ENCODE results near the gene CAVIN1. TPM values are rescaled to one million over a fixed set of nuclear protein-coding genes. Genes with fewer than 3 reads are reported as not detected.

CAVIN1 gene
- total and polyA plus RNA-seq, 2 experiments from 2014 or later, result 18.1 to 35.7 TPM

GRCh38 chr17:42387661-42388380 is 35.2 kb downstream of the CAVIN1 start:
- H2AFZ ChIP-seq, result no peak overlapping the region; the same call in 1 of the 2 replicates
- Mint-ChIP-seq H3K36me3 (ENCODE audit: low read depth) (peaks cover 8% of the 10 kb centered on the region; the same call in 2 of the 3 replicates), H3K9me3 (no peaks in the 10 kb centered on the region), H3K4me1 (peaks cover 29% of the 10 kb centered on the region), H3K27me3 (ENCODE audit: insufficient read depth, low read depth, poor library complexity) (peaks cover 9% of the 10 kb centered on the region), H3K4me3 (peak overlapping the region; percentile 98), H3K27ac (peak overlapping the region; percentile 98)
- no peaks in the 10 kb centered on the region for H3K27me3 ChIP-seq (ENCODE audit: insufficient read depth)
- peak overlapping the region; percentile 83 for H3K4me3 ChIP-seq
- no peaks in the 10 kb centered on the region for H3K36me3 ChIP-seq (ENCODE audit: insufficient read depth)
- DNase-seq (ENCODE audit: low spot score) (peak; percentile 78), ATAC-seq (peak; percentile 60)
- peak overlapping the region; percentile 85 for H3K27ac ChIP-seq (ENCODE audit: low read depth)
- peaks cover 30% of the 10 kb centered on the region for H4K20me1 ChIP-seq (replicated peaks; ENCODE audit: insufficient read depth)
- no peaks in the 10 kb centered on the region for H3K9me2 ChIP-seq (ENCODE audit: insufficient read depth)
- H3F3A ChIP-seq (replicated peaks; ENCODE audit: low read depth), result peaks cover 3% of the 10 kb centered on the region; the same call in 1 of the 2 replicates
- peaks cover 46% of the 10 kb centered on the region for H3K79me2 ChIP-seq (replicated peaks; ENCODE audit: insufficient read depth)
- peak overlapping the region; percentile 92 for H3K4me2 ChIP-seq
- peaks cover 26% of the 10 kb centered on the region for H3K4me1 ChIP-seq (ENCODE audit: insufficient read depth)
- TF ChIP-seq ZNF114 (CRISPR knock-in tag; IDR thresholded peaks at IDR 0.05) (no peak), EZH2phosphoT487 (IDR thresholded peaks at IDR 0.05; ENCODE audit: unreplicated experiment) (no peak), JUNB (IDR thresholded peaks at IDR 0.05; ENCODE audit: unreplicated experiment) (no peak), STAT1 (IDR thresholded peaks at IDR 0.05; ENCODE audit: unreplicated experiment) (no peak), ZNF331 (CRISPR knock-in tag; IDR thresholded peaks at IDR 0.05; ENCODE audit: low read depth) (no peak)
- TF ChIP-seq, protein P1, sequence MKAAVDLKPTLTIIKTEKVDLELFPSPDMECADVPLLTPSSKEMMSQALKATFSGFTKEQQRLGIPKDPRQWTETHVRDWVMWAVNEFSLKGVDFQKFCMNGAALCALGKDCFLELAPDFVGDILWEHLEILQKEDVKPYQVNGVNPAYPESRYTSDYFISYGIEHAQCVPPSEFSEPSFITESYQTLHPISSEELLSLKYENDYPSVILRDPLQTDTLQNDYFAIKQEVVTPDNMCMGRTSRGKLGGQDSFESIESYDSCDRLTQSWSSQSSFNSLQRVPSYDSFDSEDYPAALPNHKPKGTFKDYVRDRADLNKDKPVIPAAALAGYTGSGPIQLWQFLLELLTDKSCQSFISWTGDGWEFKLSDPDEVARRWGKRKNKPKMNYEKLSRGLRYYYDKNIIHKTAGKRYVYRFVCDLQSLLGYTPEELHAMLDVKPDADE (IDR thresholded peaks at IDR 0.05), result peak; percentile 70
- TF ChIP-seq, protein P2, sequence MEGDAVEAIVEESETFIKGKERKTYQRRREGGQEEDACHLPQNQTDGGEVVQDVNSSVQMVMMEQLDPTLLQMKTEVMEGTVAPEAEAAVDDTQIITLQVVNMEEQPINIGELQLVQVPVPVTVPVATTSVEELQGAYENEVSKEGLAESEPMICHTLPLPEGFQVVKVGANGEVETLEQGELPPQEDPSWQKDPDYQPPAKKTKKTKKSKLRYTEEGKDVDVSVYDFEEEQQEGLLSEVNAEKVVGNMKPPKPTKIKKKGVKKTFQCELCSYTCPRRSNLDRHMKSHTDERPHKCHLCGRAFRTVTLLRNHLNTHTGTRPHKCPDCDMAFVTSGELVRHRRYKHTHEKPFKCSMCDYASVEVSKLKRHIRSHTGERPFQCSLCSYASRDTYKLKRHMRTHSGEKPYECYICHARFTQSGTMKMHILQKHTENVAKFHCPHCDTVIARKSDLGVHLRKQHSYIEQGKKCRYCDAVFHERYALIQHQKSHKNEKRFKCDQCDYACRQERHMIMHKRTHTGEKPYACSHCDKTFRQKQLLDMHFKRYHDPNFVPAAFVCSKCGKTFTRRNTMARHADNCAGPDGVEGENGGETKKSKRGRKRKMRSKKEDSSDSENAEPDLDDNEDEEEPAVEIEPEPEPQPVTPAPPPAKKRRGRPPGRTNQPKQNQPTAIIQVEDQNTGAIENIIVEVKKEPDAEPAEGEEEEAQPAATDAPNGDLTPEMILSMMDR (conservative IDR thresholded peaks at IDR 0.05; ENCODE audit: low read depth in 2 of 2), result no peak

GRCh38 chr17:42386777-42387657 is 36.0 kb downstream of the CAVIN1 start:
- H3K27ac Mint-ChIP-seq, result peak overlapping the region; percentile 58; the same call in 1 of the 2 replicates
- no peak overlapping the region for H2AFZ ChIP-seq
- H3K27ac ChIP-seq (ENCODE audit: low read depth), result peak overlapping the region; percentile 85
- H3K4me3 Mint-ChIP-seq, result peak overlapping the region; percentile 98
- ATAC-seq (no peak), DNase-seq (ENCODE audit: low spot score) (no peak)
- peaks cover 9% of the 10 kb centered on the region for H3K27me3 Mint-ChIP-seq (ENCODE audit: insufficient read depth, low read depth, poor library complexity)
- H3K36me3 Mint-ChIP-seq (ENCODE audit: low read depth), result peaks cover 8% of the 10 kb centered on the region; the same call in 2 of the 3 replicates
- H3K27me3 ChIP-seq (ENCODE audit: insufficient read depth), result no peaks in the 10 kb centered on the region
- H3K4me3 ChIP-seq, result peak overlapping the region; percentile 83
- H3K9me2 ChIP-seq (ENCODE audit: insufficient read depth), result no peaks in the 10 kb centered on the region
- H3K4me1 Mint-ChIP-seq, result peaks cover 34% of the 10 kb centered on the region
- H3K4me2 ChIP-seq, result peak overlapping the region; percentile 92
- H3K9me3 Mint-ChIP-seq, result no peaks in the 10 kb centered on the region
- H3K79me2 ChIP-seq (replicated peaks; ENCODE audit: insufficient read depth), result peaks cover 54% of the 10 kb centered on the region
- H4K20me1 ChIP-seq (replicated peaks; ENCODE audit: insufficient read depth), result peaks cover 30% of the 10 kb centered on the region
- H3F3A ChIP-seq (replicated peaks; ENCODE audit: low read depth), result peaks cover 3% of the 10 kb centered on the region; the same call in 1 of the 2 replicates
- H3K36me3 ChIP-seq (ENCODE audit: insufficient read depth), result no peaks in the 10 kb centered on the region
- H3K4me1 ChIP-seq (ENCODE audit: insufficient read depth), result peaks cover 29% of the 10 kb centered on the region
- TF ChIP-seq ZNF331 (CRISPR knock-in tag; IDR thresholded peaks at IDR 0.05; ENCODE audit: low read depth), result no peak
- TF ChIP-seq, protein P1 (IDR thresholded peaks at IDR 0.05), result no peak
- TF ChIP-seq, protein P2 (conservative IDR thresholded peaks at IDR 0.05; ENCODE audit: low read depth in 2 of 2), result no peak
- no peak for TF ChIP-seq ZNF114 (CRISPR knock-in tag; IDR thresholded peaks at IDR 0.05)
- TF ChIP-seq EZH2phosphoT487 (IDR thresholded peaks at IDR 0.05; ENCODE audit: unreplicated experiment), result no peak
- TF ChIP-seq EZH2 (IDR thresholded peaks at IDR 0.05; ENCODE audit: low read depth, unreplicated experiment), result no peak
- no peak for TF ChIP-seq CREB1 (CRISPR knock-in tag; IDR thresholded peaks at IDR 0.05; ENCODE audit: low read depth)

Measured in GM23338 (cell line).